HepG2 (cell line): ENCODE results near the gene TRIM67. TPM values are rescaled to one million over a fixed set of nuclear protein-coding genes. Genes with fewer than 3 reads are reported as not detected.

Experiments used
- ATAC-seq: fragments of 200-7000 bp; cut with Tn5 transposase; 3 replicates; pipeline ENCODE4 v1.9.1; 2020; ENCODE audit warnings: mild to moderate bottlenecking, moderate library complexity
- BruUV-seq: library from RNA; stranded (reverse); fragments of 400-500 nt; replicated peaks from 2 replicates; lab custom pipeline; 2021; lab: Mats Ljungman, UMichigan
- CTCF ChIA-PET: fragments of 300-600 bp; formaldehyde crosslinking; extraction: SDS; loops from one replicate; lab custom pipeline; 2021; ENCODE audit warnings: low total read pairs, inconsistent platforms, low intra/inter-chr PET ratio; lab: Yijun Ruan, JAX
- POLR2A ChIA-PET: fragments of 350-600 bp; sonication (Branson Sonifier 250); formaldehyde crosslinking; loops from one replicate; lab custom pipeline; 2020; ENCODE audit warnings: antibody characterized with exemption, inconsistent platforms; lab: Yijun Ruan, JAX
- DNase-seq: peaks from one replicate; pipeline ENCODE4 v3.0.0-alpha.2; 2015; ENCODE audit warnings: low spot score
- FAIRE-seq: peaks from 3 replicates; lab custom pipeline; 2011; peaks lifted over from hg19 to GRCh38; lab: Jason Lieb, UNC
- H2AFZ ChIP-seq: one replicate; pipeline ENCODE4 v1.6.1; 2011; ENCODE audit warnings: low read length, inconsistent platforms
- H3K27ac ChIP-seq: fragments of 300-600 bp; 3 replicates; pipeline ENCODE4 v1.8.0; 2011; ENCODE audit warnings: mixed run types, mild to moderate bottlenecking, mixed read lengths, low read length, inconsistent platforms; ENCODE audit not compliant: insufficient read depth; ENCODE audit errors: extremely low read length
- H3K27me3 ChIP-seq, 2 experiments: fragments of 200-600 bp in 1 of 2; 2 replicates in 1 of 2; 3 replicates in 1 of 2; pipeline versions ENCODE4 v1.6.0 to v1.8.0; 2011; ENCODE audit warnings: low read length in 2 of 2, mild to moderate bottlenecking in 2 of 2, moderate library complexity in 2 of 2, inconsistent platforms in 1 of 2; ENCODE audit not compliant: insufficient read depth in 2 of 2, control insufficient read depth in 1 of 2
- H3K36me3 ChIP-seq, 2 experiments: fragments of 200-600 bp in 1 of 2; replicated peaks in 1 of 2; 2 replicates in 1 of 2; 3 replicates in 1 of 2; pipeline versions ENCODE4 v1.5.1 to v1.8.0; 2011; ENCODE audit warnings: low read length in 2 of 2, inconsistent platforms in 1 of 2; ENCODE audit not compliant: insufficient read depth in 2 of 2, control insufficient read depth in 1 of 2
- H3K4me1 ChIP-seq: 2 replicates; pipeline ENCODE4 v1.5.1; 2012; ENCODE audit warnings: low read length, inconsistent platforms; ENCODE audit not compliant: insufficient read depth
- H3K4me2 ChIP-seq: 2 replicates; pipeline ENCODE4 v1.6.0; 2011; ENCODE audit warnings: low read depth, low read length, inconsistent platforms
- H3K4me3 ChIP-seq, 3 experiments: fragments of 200-600 bp in 1 of 3; sonication (generic), shearing (Covaris generic) in 1 of 3; replicated peaks in 1 of 3; 2 replicates each; pipeline ENCODE4 v1.5.1; 2011 to 2016; ENCODE audit warnings: low read length in 3 of 3, inconsistent platforms in 2 of 3, low read depth in 2 of 3, mild to moderate bottlenecking in 2 of 3, control low read depth in 1 of 3, mixed read lengths in 1 of 3; ENCODE audit not compliant: insufficient read depth in 1 of 3
- H3K79me2 ChIP-seq: one replicate; pipeline ENCODE4 v1.6.1; 2011; ENCODE audit warnings: low read length, inconsistent platforms; ENCODE audit not compliant: insufficient read depth
- H3K9ac ChIP-seq: 2 replicates; pipeline ENCODE4 v1.6.0; 2011; ENCODE audit warnings: mild to moderate bottlenecking, low read depth, low read length, inconsistent platforms; ENCODE audit not compliant: insufficient read depth
- H3K9me3 ChIP-seq: 2 replicates; pipeline ENCODE4 v1.5.1; 2012; ENCODE audit warnings: mild to moderate bottlenecking, low read length
- H4K20me1 ChIP-seq: 2 replicates; pipeline ENCODE4 v1.6.0; 2011; ENCODE audit warnings: inconsistent platforms, mild to moderate bottlenecking, low read length, moderate library complexity; ENCODE audit not compliant: insufficient read depth
- MIER2 ChIP-seq: IDR thresholded peaks from 2 replicates; pipeline ENCODE4 v1.6.1; 2016; ENCODE audit warnings: missing biosample characterization, missing genetic modification reagents
- PITX1 ChIP-seq: sonication (generic); formaldehyde crosslinking; IDR thresholded peaks from 2 replicates; pipeline ENCODE4 v1.5.1; 2020; ENCODE audit warnings: mild to moderate bottlenecking, missing genetic modification reagents
- ZNF282 ChIP-seq: fragments of 450-650 bp; IDR thresholded peaks from 2 replicates; pipeline ENCODE4 v1.6.1; 2018; ENCODE audit not compliant: partially characterized antibody
- ZNF432 ChIP-seq: sonication (generic); formaldehyde crosslinking; IDR thresholded peaks from 2 replicates; pipeline ENCODE4 v1.5.0; 2020; ENCODE audit warnings: missing genetic modification reagents, mild to moderate bottlenecking, borderline replicate concordance
- WGBS: methylation state at CpG from one replicate; pipeline ENCODE4 v1.1.6; 2017; ENCODE audit warnings: low lambda C conversion rate; 5-methylcytosine and 5-hydroxymethylcytosine counted together
- in situ Hi-C: cut with HindIII; loops from 2 replicates; pipeline ENCODE4 v1.10.0; 2017; ENCODE audit warnings: low pct_unique_long_range_greater_than_20kb; ENCODE audit not compliant: extremely low pct_ligation_motif_present
- intact Hi-C: fragments of 100-400 bp; cut with micrococcal nuclease; formaldehyde crosslinking; loops from one replicate; pipeline ENCODE4 v1.10.0; 2022; ENCODE audit not compliant: unreplicated experiment
- polyA plus RNA-seq, 8 experiments: library from polyadenylated mRNA; depleted of rRNA in 3 of 8; stranded (reverse) in 7 of 8; unstranded in 1 of 8; fragments of >200 nt; fragmentation: Illumina TruSeq in 4 of 8; extraction: Trizol in 4 of 8; gene quantifications; 2 replicates each; pipeline versions ENCODE4 v1.2.1 to v1.2.3, GENCODE V29; 2011 to 2016; ENCODE audit warnings: low read depth in 4 of 8, missing spikeins in 1 of 8, mixed read lengths in 1 of 8; ENCODE audit not compliant: insufficient read depth in 1 of 8
- total RNA-seq, 5 experiments: library from RNA; depleted of rRNA; stranded (reverse); fragments of >200 nt; fragmentation: Illumina TruSeq; extraction: Trizol; gene quantifications; 2 replicates each; pipeline ENCODE4 v1.2.3, GENCODE V29; 2016; ENCODE audit warnings: low read depth in 1 of 5
- TF ChIP-seq, protein P1 (sequence below): sonication (generic); formaldehyde crosslinking; IDR thresholded peaks from 2 replicates; pipeline ENCODE4 v1.8.0; 2022; ENCODE audit warnings: mild to moderate bottlenecking, missing genetic modification reagents, borderline replicate concordance
- TF ChIP-seq, protein P2 (sequence below): sonication (generic); formaldehyde crosslinking; IDR thresholded peaks from 2 replicates; pipeline ENCODE4 v1.9.0; 2021; ENCODE audit warnings: missing genetic modification reagents, mild to moderate bottlenecking, borderline replicate concordance
- TF ChIP-seq, protein P3 (sequence below): sonication (generic); formaldehyde crosslinking; IDR thresholded peaks from 2 replicates; pipeline ENCODE4 v1.4.0; 2020; ENCODE audit warnings: missing genetic modification reagents
- TF ChIP-seq, protein P4 (sequence below): sonication (generic); formaldehyde crosslinking; IDR thresholded peaks from 2 replicates; pipeline ENCODE4 v1.4.0; 2020; ENCODE audit warnings: missing genetic modification reagents
- TF ChIP-seq, protein P5 (sequence below): sonication (generic); formaldehyde crosslinking; IDR thresholded peaks from 2 replicates; pipeline ENCODE4 v1.8.1; 2022; ENCODE audit warnings: low read depth, mild to moderate bottlenecking, missing genetic modification reagents
- TF ChIP-seq, protein P6 (sequence below): sonication (generic); formaldehyde crosslinking; IDR thresholded peaks from 2 replicates; pipeline ENCODE4 v1.9.0; 2022; ENCODE audit warnings: missing genetic modification reagents, mild to moderate bottlenecking, borderline replicate concordance
- TF ChIP-seq, protein P7 (sequence below): sonication (generic); formaldehyde crosslinking; IDR thresholded peaks from 2 replicates; pipeline ENCODE4 v1.5.0; 2020; ENCODE audit warnings: missing genetic modification reagents

The TRIM67 gene
- total and polyA plus RNA-seq, 2 of the 13 experiments (the other 11 are each of a cell fraction or from before 2014, with no cell fraction given) = not detected

DNA sequence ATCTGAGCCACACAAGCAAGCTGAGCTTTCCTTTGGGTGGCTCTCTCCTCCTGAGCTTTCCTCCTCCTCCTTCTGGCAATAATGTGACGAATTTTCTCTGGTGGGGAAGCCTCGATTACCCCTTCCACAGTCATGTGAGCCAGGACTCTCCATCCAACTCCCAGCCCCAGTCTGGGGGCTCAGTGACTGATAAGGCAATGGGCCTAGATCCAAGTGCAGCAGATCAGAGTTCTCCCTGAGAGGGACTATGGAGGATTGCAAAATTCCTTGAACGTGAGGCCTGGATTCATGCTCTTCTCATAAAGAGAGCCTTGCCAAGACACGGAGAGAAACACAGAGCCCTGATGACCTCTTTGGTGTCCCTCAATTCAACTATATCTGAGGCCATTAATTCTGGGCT lies 31.3 kb upstream of the TRIM67 start:
- Histone ChIP-seq H3K27ac (no peak overlapping the region), H2AFZ (no peak overlapping the region), H3K79me2 (no peaks in the 10 kb centered on the region), H3K4me1 (no peaks in the 10 kb centered on the region), H3K4me2 (no peak overlapping the region), H3K9me3 (no peaks in the 10 kb centered on the region), H3K36me3 (no peaks in the 10 kb centered on the region), H3K4me3 (no peak overlapping the region), H4K20me1 (no peaks in the 10 kb centered on the region), H3K9ac (no peak overlapping the region), H3K27me3 (no peaks in the 10 kb centered on the region)
- no TSS peak for BruUV-seq
- in situ Hi-C loops = no loop called here
- ChIA-PET POLR2A (no interaction called here), CTCF (no interaction called here)
- intact Hi-C loops = no loop called here
- no peak for DNase-seq
- no peak for FAIRE-seq
- WGBS = 0% methylated on average over 4 of the region's 4 CpGs
- ATAC-seq = no peak
- TF ChIP-seq ZNF282 (no peak), ZNF432 (CRISPR knock-in tag) (no peak), MIER2 (CRISPR knock-in tag) (no peak), PITX1 (no peak)
- TF ChIP-seq, protein P1, sequence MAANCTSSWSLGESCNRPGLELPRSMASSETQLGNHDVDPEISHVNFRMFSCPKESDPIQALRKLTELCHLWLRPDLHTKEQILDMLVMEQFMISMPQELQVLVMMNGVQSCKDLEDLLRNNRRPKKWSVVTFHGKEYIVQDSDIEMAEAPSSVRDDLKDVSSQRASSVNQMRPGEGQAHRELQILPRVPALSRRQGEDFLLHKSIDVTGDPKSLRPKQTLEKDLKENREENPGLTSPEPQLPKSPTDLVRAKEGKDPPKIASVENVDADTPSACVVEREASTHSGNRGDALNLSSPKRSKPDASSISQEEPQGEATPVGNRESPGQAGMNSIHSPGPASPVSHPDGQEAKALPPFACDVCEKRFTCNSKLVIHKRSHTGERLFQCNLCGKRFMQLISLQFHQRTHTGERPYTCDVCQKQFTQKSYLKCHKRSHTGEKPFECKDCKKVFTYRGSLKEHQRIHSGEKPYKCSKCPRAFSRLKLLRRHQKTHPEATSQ (CRISPR knock-in tag) = no peak
- TF ChIP-seq, protein P2, sequence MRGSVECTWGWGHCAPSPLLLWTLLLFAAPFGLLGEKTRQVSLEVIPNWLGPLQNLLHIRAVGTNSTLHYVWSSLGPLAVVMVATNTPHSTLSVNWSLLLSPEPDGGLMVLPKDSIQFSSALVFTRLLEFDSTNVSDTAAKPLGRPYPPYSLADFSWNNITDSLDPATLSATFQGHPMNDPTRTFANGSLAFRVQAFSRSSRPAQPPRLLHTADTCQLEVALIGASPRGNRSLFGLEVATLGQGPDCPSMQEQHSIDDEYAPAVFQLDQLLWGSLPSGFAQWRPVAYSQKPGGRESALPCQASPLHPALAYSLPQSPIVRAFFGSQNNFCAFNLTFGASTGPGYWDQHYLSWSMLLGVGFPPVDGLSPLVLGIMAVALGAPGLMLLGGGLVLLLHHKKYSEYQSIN (CRISPR knock-in tag) = no peak
- TF ChIP-seq, protein P3, sequence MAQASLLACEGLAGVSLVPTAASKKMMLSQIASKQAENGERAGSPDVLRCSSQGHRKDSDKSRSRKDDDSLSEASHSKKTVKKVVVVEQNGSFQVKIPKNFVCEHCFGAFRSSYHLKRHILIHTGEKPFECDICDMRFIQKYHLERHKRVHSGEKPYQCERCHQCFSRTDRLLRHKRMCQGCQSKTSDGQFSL (CRISPR knock-in tag) = no peak
- TF ChIP-seq, protein P4, sequence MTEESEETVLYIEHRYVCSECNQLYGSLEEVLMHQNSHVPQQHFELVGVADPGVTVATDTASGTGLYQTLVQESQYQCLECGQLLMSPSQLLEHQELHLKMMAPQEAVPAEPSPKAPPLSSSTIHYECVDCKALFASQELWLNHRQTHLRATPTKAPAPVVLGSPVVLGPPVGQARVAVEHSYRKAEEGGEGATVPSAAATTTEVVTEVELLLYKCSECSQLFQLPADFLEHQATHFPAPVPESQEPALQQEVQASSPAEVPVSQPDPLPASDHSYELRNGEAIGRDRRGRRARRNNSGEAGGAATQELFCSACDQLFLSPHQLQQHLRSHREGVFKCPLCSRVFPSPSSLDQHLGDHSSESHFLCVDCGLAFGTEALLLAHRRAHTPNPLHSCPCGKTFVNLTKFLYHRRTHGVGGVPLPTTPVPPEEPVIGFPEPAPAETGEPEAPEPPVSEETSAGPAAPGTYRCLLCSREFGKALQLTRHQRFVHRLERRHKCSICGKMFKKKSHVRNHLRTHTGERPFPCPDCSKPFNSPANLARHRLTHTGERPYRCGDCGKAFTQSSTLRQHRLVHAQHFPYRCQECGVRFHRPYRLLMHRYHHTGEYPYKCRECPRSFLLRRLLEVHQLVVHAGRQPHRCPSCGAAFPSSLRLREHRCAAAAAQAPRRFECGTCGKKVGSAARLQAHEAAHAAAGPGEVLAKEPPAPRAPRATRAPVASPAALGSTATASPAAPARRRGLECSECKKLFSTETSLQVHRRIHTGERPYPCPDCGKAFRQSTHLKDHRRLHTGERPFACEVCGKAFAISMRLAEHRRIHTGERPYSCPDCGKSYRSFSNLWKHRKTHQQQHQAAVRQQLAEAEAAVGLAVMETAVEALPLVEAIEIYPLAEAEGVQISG (CRISPR knock-in tag) = no peak
- TF ChIP-seq, protein P5, sequence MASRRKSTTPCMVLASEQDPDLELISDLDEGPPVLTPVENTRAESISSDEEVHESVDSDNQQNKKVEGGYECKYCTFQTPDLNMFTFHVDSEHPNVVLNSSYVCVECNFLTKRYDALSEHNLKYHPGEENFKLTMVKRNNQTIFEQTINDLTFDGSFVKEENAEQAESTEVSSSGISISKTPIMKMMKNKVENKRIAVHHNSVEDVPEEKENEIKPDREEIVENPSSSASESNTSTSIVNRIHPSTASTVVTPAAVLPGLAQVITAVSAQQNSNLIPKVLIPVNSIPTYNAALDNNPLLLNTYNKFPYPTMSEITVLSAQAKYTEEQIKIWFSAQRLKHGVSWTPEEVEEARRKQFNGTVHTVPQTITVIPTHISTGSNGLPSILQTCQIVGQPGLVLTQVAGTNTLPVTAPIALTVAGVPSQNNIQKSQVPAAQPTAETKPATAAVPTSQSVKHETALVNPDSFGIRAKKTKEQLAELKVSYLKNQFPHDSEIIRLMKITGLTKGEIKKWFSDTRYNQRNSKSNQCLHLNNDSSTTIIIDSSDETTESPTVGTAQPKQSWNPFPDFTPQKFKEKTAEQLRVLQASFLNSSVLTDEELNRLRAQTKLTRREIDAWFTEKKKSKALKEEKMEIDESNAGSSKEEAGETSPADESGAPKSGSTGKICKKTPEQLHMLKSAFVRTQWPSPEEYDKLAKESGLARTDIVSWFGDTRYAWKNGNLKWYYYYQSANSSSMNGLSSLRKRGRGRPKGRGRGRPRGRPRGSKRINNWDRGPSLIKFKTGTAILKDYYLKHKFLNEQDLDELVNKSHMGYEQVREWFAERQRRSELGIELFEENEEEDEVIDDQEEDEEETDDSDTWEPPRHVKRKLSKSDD = no peak
- TF ChIP-seq, protein P6, sequence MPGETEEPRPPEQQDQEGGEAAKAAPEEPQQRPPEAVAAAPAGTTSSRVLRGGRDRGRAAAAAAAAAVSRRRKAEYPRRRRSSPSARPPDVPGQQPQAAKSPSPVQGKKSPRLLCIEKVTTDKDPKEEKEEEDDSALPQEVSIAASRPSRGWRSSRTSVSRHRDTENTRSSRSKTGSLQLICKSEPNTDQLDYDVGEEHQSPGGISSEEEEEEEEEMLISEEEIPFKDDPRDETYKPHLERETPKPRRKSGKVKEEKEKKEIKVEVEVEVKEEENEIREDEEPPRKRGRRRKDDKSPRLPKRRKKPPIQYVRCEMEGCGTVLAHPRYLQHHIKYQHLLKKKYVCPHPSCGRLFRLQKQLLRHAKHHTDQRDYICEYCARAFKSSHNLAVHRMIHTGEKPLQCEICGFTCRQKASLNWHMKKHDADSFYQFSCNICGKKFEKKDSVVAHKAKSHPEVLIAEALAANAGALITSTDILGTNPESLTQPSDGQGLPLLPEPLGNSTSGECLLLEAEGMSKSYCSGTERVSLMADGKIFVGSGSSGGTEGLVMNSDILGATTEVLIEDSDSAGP (CRISPR knock-in tag) = no peak
- TF ChIP-seq, protein P7, sequence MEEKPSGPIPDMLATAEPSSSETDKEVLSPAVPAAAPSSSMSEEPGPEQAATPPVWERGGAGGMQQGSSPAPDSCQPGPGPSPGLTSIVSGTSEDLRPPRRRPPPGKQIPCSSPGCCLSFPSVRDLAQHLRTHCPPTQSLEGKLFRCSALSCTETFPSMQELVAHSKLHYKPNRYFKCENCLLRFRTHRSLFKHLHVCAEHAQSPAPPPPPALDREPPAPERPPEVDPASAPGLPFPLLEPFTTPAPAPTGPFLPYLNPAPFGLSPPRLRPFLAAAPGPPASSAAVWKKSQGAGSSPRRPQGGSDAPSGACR = no peak
